Adipocyte (in vitro differentiated cells): ENCODE data around the gene PRKN.
"Not testable (repeated sequence)": the region's sequence is repeated elsewhere in the genome, so short reads cannot be mapped to it uniquely, and the experiment has no call there.

Source experiments
- DNase-seq: peaks from one replicate; pipeline ENCODE4 v3.0.0-alpha.2; 2015; ENCODE audit warnings: low read depth
- H3K27me3 ChIP-seq: replicated peaks from 2 replicates; pipeline ENCODE4 v1.7.0; 2013; ENCODE audit warnings: mild to moderate bottlenecking, low read length, moderate library complexity; ENCODE audit not compliant: control insufficient read depth, insufficient read depth
- H3K36me3 ChIP-seq: 2 replicates; pipeline ENCODE4 v1.7.0; 2013; ENCODE audit warnings: low read length, mild to moderate bottlenecking, moderate library complexity; ENCODE audit not compliant: control insufficient read depth, insufficient read depth, severe bottlenecking
- H3K4me1 ChIP-seq: 2 replicates; pipeline ENCODE4 v1.7.0; 2013; ENCODE audit warnings: mild to moderate bottlenecking, low read length, moderate library complexity; ENCODE audit not compliant: control insufficient read depth, insufficient read depth
- H3K4me3 ChIP-seq: 2 replicates; pipeline ENCODE4 v1.7.0; 2013; ENCODE audit warnings: mild to moderate bottlenecking, low read length, moderate library complexity
- H3K9ac ChIP-seq: 2 replicates; pipeline ENCODE4 v1.7.0; 2013; ENCODE audit warnings: mild to moderate bottlenecking, low read length, moderate library complexity
- H3K9me3 ChIP-seq: 2 replicates; pipeline ENCODE4 v1.7.0; 2013; ENCODE audit warnings: mild to moderate bottlenecking, low read length, moderate library complexity; ENCODE audit not compliant: control insufficient read depth

PRKN gene

DNA sequence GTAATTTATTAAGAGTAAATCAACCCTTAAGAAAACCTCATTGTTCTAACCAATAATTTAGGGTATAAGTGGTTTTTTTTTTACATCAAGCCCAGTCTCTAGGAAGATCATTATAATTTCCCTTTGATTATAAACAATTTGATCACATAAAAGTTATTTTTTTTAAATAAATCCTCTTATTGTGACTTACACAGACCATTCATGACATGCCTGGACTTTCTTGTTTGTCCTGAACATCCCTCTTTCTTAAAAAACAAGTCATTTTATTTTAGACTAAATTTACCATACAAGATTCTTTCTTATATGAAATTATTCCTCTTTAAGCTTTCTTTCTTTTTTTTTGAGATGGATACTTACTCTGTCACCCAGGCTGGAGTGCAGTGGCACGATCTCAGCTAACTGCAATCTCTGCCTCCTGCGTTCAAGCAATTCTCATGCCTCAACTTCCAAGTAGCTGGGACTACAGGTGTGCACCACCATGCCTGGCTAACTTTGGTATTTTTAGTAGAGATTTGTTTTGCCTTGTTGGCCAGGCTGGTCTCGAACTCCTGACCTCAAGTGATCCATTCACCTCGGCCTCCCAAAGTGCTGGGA, 1400.1 kb downstream of the PRKN start:
- Histone ChIP-seq H3K9me3 (peaks cover 11% of the 10 kb centered on the region), H3K4me3 (no peak overlapping the region), H3K27me3 (no peaks in the 10 kb centered on the region), H3K4me1 (peaks cover 4% of the 10 kb centered on the region), H3K36me3 (no peaks in the 10 kb centered on the region), H3K9ac (no peak overlapping the region)
- no peak for DNase-seq

DNA sequence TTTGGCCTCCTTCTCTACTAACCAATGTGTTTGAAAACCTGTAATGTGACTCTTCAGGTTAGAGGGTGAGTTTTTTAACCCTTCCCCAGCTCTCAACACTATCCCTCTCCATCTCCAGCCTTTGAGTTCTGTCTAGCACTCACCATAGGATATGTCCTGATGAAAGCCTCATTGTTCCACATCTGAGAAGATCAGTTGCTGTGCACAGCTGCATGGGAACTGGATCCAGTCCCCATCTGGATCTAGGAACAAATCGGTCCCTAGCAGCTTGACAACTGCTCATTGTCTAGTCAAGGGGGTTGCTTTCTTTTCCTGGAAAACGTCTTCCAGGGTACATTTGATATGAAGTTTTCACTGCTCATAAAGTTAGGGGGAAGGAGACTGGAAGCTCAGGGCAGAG, 1408.3 kb downstream of the PRKN start:
- DNase-seq, result no peak
- Histone ChIP-seq H3K27me3 (no peaks in the 10 kb centered on the region), H3K4me1 (no peaks in the 10 kb centered on the region), H3K4me3 (no peak overlapping the region), H3K9me3 (no peaks in the 10 kb centered on the region), H3K9ac (no peak overlapping the region), H3K36me3 (no peaks in the 10 kb centered on the region)

DNA sequence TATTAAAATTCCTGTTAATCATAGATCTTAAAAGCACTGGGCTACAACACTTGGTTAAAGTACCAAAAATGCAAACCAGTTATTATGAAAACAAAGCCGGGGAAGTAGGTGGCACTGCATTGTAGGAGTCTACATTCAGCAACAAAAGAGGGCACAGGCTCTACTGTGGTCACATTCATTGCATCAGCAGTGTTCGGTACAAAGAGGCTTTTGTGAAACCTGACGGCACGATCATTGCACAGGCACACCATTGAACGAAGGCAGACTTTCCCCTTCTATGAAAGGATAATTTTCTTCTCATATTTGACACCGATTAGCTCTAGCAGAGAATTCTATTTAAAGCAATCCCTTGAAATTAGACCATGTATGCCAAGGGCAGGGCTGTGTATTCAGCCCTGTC, 1409.1 kb downstream of the PRKN start:
- Histone ChIP-seq H3K4me3 (no peak overlapping the region), H3K36me3 (no peaks in the 10 kb centered on the region), H3K9ac (no peak overlapping the region), H3K4me1 (no peaks in the 10 kb centered on the region), H3K9me3 (no peaks in the 10 kb centered on the region), H3K27me3 (no peaks in the 10 kb centered on the region)
- DNase-seq, result no peak

DNA sequence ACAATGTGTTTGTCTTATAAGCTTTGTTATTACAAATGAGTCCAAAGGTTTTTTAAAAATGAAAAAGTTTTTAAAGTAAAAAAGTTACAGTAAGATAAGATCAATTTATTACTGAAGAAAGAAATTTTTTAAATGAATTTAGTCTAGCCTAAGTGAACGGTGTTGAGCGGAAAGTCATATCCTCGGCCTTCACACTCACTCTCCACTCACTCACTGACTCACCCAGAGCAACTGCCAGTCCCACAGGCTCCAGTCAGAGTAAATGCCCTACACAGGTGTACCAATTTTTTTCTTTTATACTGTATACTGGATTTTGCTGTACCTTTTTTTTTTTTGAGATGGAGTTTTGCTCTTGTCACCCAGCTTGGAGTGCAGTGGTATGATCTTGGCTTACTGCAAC, 1411.0 kb downstream of the PRKN start:
- Histone ChIP-seq H3K9ac (no peak overlapping the region), H3K9me3 (no peaks in the 10 kb centered on the region), H3K4me1 (no peaks in the 10 kb centered on the region), H3K36me3 (no peaks in the 10 kb centered on the region), H3K27me3 (no peaks in the 10 kb centered on the region), H3K4me3 (no peak overlapping the region)
- no peak for DNase-seq

DNA sequence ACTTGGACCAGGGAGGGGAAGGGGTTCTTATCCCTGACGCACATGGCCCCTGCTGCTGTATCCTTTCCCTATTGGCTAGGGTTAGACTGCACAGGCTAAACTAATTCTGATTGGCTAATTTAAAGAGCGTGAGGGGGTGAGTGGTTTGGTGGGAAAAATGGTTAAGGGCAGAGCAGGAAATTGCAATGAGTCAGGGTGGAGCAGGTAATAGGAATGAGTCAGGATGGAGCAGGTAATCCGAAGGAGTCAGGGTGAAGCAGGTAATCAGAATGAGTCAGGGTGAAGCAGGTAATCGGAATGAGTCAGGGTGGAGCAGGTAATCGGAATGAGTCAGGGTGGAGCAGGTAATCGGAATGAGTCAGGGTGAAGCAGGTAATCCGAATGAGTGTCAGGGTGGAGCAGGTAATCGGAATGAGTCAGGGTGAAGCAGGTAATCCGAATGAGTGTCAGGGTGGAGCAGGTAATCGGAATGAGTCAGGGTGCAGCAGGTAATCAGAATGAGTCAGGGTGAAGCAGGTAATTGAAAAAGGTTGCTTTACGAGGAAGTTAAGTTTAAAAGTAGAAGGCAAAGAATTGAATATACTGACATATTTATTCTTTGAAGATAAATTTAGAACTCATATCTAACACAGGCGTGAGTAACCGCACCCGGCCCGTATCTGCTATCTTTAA, 1412.2 kb downstream of the PRKN start:
- not testable (repeated sequence) for H3K4me1 ChIP-seq, H3K36me3 ChIP-seq, H3K4me3 ChIP-seq, DNase-seq, H3K9me3 ChIP-seq, H3K27me3 ChIP-seq, H3K9ac ChIP-seq

DNA sequence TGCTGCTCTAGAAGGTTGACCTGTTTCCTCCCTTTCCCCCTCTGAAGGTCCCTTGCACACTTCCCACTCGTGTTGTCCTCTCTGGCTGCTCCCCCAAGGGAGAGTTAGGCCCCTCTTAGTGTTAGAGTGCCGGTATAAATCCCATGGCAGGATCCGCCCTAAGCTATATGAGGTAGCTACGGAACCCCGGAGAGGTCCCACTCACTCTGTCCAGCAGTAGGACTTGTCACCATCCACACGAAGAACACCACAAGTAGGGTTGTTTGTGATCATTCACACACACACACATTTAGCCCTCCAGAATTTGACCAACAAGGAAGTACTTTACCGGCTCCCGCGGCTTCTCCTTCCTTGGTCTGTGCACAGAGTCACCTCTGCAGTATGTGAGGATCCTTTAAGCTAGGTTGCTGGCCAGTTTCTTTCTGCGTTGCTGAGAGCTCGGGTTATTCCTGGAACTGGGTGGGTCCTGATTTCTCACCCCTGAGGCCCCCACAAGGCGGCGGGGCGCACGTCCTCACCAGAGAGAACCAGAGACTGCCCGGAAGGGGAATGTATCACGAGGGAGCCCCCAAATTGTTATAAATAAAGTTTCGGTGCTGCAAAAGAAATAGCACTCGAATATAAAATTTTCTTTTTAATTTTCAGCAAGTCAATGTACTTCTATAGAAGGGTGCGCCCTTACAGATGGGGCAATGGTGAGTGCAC, 1412.9 kb downstream of the PRKN start:
- not testable (repeated sequence) for H3K4me1 ChIP-seq, H3K4me3 ChIP-seq, H3K36me3 ChIP-seq, H3K9me3 ChIP-seq, H3K9ac ChIP-seq, DNase-seq, H3K27me3 ChIP-seq

DNA sequence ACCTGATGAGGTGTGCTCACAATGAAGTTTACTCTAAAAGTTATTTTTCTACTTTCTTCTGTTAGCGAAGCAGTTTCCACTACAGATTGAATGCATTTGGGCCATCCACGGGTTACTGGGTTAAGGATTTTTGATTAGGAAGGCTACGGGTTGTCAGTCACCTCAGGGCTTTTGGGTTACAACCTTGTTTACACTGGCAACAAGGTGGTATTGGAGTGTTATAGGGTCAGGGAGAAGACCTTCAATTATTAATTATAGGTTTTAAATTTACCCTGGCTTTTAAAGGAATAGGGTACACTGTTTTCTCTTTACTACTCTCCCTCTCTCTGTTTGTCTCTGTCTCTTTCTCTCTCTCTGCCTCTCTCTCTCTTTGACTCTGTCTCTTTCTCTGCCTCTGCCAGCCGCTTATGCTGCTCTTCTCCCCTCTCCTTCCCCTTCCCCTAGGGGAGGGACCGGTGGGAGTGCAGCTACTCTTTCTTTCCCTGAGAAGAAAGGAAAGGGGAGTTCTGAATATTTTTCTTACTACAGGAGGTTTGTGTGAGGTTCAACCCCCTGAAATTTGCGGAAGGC, 1413.5 kb downstream of the PRKN start:
- no peak overlapping the region for H3K4me3 ChIP-seq
- no peaks in the 10 kb centered on the region for H3K4me1 ChIP-seq
- DNase-seq, result no peak
- no peaks in the 10 kb centered on the region for H3K9me3 ChIP-seq
- H3K36me3 ChIP-seq, result no peaks in the 10 kb centered on the region
- no peaks in the 10 kb centered on the region for H3K27me3 ChIP-seq
- H3K9ac ChIP-seq, result no peak overlapping the region

DNA sequence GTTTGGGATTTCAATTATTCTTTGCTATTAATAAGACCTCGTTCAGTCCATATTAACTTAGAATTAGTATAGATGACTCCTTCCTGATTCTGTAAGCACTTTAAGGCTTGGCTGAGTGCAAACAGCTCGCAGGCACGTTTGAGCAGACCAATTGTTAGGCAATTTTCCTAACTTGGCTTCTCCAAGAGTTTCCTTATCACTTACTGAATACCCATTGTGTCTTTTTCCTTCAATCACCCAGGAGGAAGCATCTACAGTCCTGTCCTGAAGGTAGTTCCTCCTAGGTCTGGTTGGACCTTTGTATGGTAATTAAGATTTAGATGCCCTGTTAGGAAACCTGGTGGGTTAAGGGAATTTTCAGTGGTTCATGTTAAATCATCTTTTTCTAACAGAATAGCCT, 1414.1 kb downstream of the PRKN start:
- not testable (repeated sequence) for H3K9me3 ChIP-seq, H3K36me3 ChIP-seq, DNase-seq, H3K9ac ChIP-seq, H3K27me3 ChIP-seq, H3K4me3 ChIP-seq, H3K4me1 ChIP-seq

DNA sequence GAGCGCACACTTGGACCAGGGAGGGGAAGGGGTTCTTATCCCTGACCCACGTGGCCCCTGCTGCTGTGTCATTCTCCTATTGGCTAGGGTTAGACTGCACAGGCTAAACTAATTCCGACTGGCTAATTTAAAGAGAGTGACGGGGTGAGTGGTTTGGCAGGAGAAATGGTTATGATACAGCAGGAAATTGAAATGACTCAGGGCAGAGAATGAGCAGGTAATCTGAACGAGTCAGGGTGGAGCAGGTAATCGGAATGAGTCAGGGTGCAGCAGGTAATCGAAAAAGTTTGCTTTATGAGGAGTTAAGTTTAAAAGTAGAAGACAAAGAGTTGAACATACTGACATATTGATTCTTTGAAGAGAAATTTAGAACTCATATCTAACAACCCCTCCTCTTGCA, 1417.8 kb downstream of the PRKN start:
- H3K36me3 ChIP-seq, H3K9me3 ChIP-seq: not testable (repeated sequence)

DNA sequence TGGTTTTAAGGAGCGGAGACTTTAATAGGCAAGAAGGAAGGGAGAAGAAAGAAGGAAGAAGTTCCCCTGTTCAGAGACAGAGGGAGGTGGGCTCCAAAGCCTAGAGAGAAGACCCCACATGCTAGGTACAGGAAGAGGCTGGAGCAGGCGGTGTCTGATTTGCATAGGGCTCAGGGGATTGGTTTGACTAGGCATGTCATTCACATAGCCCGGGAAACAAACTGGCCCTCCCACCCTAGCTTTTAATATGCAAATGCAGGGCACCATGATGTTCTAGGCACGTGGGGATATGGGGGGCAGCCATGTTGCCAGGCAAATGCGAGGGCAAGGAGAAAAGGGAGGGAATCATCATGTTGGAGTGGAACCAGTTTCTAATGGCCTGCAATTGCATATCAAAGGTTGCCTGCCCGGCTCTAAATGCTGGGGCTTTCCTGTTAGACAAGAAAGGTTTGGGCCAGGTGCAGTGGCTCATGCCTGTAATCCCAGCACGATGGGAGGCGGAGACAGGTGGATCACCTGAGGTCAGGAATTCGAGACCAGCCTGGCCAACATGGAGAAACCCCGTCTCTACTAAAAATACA, 1419.4 kb downstream of the PRKN start:
- no peaks in the 10 kb centered on the region for H3K9me3 ChIP-seq
- no peak overlapping the region for H3K4me3 ChIP-seq
- H3K9ac ChIP-seq, result no peak overlapping the region
- peaks cover 19% of the 10 kb centered on the region for H3K4me1 ChIP-seq
- H3K27me3 ChIP-seq, result no peaks in the 10 kb centered on the region
- H3K36me3 ChIP-seq, result no peaks in the 10 kb centered on the region
- DNase-seq, result no peak

More for the DNA sequence above, 1417.8 kb downstream of the PRKN start:
- H3K4me3 ChIP-seq, H3K9ac ChIP-seq, H3K4me1 ChIP-seq, DNase-seq, H3K27me3 ChIP-seq: not testable (repeated sequence)

DNA sequence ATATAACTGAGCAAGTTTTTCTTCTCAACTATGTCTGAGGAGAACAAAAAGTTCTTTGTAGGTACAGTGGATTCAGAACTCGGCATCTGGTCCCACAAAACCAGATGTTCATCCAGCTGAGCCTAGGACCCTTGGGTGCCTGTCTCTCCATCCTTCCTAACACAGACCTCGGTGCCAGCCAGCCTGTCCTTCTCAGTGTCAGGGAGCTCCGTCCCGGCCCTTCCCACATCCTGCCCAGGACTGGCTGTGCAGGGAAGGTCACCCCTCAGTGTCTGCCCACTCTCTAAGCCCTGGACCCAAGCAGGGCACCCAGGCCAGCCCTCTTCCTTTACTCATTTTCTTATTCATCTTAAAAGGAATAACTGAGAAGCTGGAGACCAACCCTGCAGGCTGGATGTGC, 1421.7 kb downstream of the PRKN start:
- H3K4me1 ChIP-seq, result peaks cover 40% of the 10 kb centered on the region
- no peaks in the 10 kb centered on the region for H3K27me3 ChIP-seq
- no peak overlapping the region for H3K4me3 ChIP-seq
- no peaks in the 10 kb centered on the region for H3K9me3 ChIP-seq
- DNase-seq, result no peak
- no peak overlapping the region for H3K9ac ChIP-seq
- H3K36me3 ChIP-seq, result no peaks in the 10 kb centered on the region
